PFSK-1 (cell line): Measurements from ENCODE around the gene MYO3A.

Experiments used
- FOXP2 ChIP-seq: optimal IDR thresholded peaks from 2 replicates; pipeline ENCODE3; 2011; ENCODE audit warnings: borderline replicate concordance, control low read depth, inconsistent platforms; ENCODE audit not compliant: insufficient read depth; ENCODE audit errors: extremely low read length, extremely low read depth
- POLR2AphosphoS5 ChIP-seq: IDR thresholded peaks from 2 replicates; pipeline ENCODE4 v1.6.1; 2012; ENCODE audit warnings: low read depth, mild to moderate bottlenecking, control low read depth, low read length, moderate library complexity
- SIN3A ChIP-seq: IDR thresholded peaks from 2 replicates; pipeline ENCODE4 v1.6.1; 2012; ENCODE audit warnings: mild to moderate bottlenecking, low read length, moderate library complexity, borderline replicate concordance; ENCODE audit not compliant: insufficient read depth
- TAF1 ChIP-seq: IDR thresholded peaks from 2 replicates; pipeline ENCODE4 v1.6.1; 2012; ENCODE audit warnings: low read length, control low read depth, borderline replicate concordance; ENCODE audit not compliant: insufficient read depth
- TF ChIP-seq, protein P1 (sequence below), 2 experiments: IDR thresholded peaks; 2 replicates each; pipeline versions ENCODE4 v1.6.1 to v1.8.0; 2011 to 2012; ENCODE audit warnings: low read depth in 2 of 2, low read length in 2 of 2, control low read depth in 1 of 2, inconsistent platforms in 1 of 2, mild to moderate bottlenecking in 1 of 2, moderate library complexity in 1 of 2; ENCODE audit not compliant: insufficient read depth in 1 of 2

DNA sequence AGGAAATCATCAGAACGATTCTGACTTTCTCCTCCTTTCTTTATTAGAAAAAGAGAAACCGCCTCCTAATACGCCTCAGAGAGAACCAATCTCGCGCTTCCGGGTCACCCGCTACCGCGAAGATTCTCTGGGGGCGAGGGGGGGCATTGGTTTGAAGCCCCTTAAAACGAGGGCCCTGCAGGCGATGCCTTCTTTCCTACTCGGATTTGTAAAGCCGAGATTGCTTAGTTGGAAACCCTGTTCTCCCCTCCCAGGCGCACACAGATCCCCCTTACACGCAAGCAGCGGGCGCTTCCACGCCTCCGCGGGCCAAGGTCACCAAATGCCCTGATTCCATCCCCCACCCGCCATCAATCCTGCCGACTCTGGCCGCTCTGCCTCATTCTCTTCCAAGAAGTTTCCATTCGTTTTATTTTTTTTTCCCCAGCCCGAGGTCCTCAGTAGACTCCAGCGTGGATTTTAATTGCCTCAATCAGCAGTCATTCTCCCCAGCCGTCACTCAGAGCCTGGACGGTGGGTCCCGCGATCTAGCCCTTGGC is 281.4 kb downstream of the MYO3A start:
- TF ChIP-seq SIN3A (no peak), TAF1 (no peak), POLR2AphosphoS5 (no peak), FOXP2 (no peak)
- TF ChIP-seq, protein P1, sequence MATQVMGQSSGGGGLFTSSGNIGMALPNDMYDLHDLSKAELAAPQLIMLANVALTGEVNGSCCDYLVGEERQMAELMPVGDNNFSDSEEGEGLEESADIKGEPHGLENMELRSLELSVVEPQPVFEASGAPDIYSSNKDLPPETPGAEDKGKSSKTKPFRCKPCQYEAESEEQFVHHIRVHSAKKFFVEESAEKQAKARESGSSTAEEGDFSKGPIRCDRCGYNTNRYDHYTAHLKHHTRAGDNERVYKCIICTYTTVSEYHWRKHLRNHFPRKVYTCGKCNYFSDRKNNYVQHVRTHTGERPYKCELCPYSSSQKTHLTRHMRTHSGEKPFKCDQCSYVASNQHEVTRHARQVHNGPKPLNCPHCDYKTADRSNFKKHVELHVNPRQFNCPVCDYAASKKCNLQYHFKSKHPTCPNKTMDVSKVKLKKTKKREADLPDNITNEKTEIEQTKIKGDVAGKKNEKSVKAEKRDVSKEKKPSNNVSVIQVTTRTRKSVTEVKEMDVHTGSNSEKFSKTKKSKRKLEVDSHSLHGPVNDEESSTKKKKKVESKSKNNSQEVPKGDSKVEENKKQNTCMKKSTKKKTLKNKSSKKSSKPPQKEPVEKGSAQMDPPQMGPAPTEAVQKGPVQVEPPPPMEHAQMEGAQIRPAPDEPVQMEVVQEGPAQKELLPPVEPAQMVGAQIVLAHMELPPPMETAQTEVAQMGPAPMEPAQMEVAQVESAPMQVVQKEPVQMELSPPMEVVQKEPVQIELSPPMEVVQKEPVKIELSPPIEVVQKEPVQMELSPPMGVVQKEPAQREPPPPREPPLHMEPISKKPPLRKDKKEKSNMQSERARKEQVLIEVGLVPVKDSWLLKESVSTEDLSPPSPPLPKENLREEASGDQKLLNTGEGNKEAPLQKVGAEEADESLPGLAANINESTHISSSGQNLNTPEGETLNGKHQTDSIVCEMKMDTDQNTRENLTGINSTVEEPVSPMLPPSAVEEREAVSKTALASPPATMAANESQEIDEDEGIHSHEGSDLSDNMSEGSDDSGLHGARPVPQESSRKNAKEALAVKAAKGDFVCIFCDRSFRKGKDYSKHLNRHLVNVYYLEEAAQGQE (IDR thresholded peaks at IDR 0.05; ENCODE audit: insufficient read depth in 1 of 2, low read depth in 2 of 2, low read length in 2 of 2): no peak
